ENCODE results near the gene TLCD3A. TPM values are rescaled to one million over a fixed set of nuclear protein-coding genes. Genes with fewer than 3 reads are reported as not detected.

TLCD3A gene
- total and polyA plus RNA-seq, 10 of the 15 experiments (the other 5 are each of a cell fraction or from before 2014, with no cell fraction given): 2.9 to 29.7 (median 17.8) TPM

- Histone ChIP-seq H3K4me3 (no peak overlapping the region), H3K4me1 (ENCODE audit: control insufficient read depth, insufficient read depth, low read length) (no peaks in the 10 kb centered on the region), H3K36me3 (ENCODE audit: control insufficient read depth in 2 of 2, insufficient read depth in 2 of 2, low read length in 1 of 2) (peaks cover 2% of the 10 kb centered on the region in 2 experiments), H3K27me3 (replicated peaks in 1 of 2; ENCODE audit: control insufficient read depth in 2 of 2, insufficient read depth in 2 of 2, low read length in 1 of 2) (no peaks in the 10 kb centered on the region), H4K20me1 (ENCODE audit: control insufficient read depth, insufficient read depth) (no peaks in the 10 kb centered on the region), H3K79me2 (ENCODE audit: control insufficient read depth, insufficient read depth, low read length) (no peaks in the 10 kb centered on the region), H3K27ac (ENCODE audit: control insufficient read depth, insufficient read depth) (no peak overlapping the region), H3K9me3 (replicated peaks; ENCODE audit: control insufficient read depth, insufficient read depth, low read length) (no peaks in the 10 kb centered on the region), H3K9ac (ENCODE audit: control insufficient read depth, insufficient read depth, low read length) (no peak overlapping the region), H2AFZ (ENCODE audit: control insufficient read depth, low read depth, low read length) (no peak overlapping the region), H3K4me2 (ENCODE audit: control insufficient read depth, insufficient read depth) (no peak overlapping the region)
- 97% methylated on average over 9 of the region's 9 CpGs for WGBS (ENCODE audit: insufficient coverage, insufficient replicate concordance, low lambda C conversion rate, missing lambda C conversion rate)
- no peak for ATAC-seq
- TF ChIP-seq, protein P1, sequence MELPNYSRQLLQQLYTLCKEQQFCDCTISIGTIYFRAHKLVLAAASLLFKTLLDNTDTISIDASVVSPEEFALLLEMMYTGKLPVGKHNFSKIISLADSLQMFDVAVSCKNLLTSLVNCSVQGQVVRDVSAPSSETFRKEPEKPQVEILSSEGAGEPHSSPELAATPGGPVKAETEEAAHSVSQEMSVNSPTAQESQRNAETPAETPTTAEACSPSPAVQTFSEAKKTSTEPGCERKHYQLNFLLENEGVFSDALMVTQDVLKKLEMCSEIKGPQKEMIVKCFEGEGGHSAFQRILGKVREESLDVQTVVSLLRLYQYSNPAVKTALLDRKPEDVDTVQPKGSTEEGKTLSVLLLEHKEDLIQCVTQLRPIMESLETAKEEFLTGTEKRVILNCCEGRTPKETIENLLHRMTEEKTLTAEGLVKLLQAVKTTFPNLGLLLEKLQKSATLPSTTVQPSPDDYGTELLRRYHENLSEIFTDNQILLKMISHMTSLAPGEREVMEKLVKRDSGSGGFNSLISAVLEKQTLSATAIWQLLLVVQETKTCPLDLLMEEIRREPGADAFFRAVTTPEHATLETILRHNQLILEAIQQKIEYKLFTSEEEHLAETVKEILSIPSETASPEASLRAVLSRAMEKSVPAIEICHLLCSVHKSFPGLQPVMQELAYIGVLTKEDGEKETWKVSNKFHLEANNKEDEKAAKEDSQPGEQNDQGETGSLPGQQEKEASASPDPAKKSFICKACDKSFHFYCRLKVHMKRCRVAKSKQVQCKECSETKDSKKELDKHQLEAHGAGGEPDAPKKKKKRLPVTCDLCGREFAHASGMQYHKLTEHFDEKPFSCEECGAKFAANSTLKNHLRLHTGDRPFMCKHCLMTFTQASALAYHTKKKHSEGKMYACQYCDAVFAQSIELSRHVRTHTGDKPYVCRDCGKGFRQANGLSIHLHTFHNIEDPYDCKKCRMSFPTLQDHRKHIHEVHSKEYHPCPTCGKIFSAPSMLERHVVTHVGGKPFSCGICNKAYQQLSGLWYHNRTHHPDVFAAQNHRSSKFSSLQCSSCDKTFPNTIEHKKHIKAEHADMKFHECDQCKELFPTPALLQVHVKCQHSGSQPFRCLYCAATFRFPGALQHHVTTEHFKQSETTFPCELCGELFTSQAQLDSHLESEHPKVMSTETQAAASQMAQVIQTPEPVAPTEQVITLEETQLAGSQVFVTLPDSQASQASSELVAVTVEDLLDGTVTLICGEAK (IDR thresholded peaks at IDR 0.05; ENCODE audit: borderline replicate concordance): no peak
- TF ChIP-seq, protein P2, sequence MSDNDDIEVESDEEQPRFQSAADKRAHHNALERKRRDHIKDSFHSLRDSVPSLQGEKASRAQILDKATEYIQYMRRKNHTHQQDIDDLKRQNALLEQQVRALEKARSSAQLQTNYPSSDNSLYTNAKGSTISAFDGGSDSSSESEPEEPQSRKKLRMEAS (IDR thresholded peaks at IDR 0.05; ENCODE audit: low read depth, low read length): no peak
- ChIA-PET RAD21 (ENCODE audit: unreplicated experiment) (no interaction called here), POLR2A (no interaction called here), SMC1A (ENCODE audit: uncharacterized antibody, unreplicated experiment) (interaction anchor here (0.6 kb wide), 1 partner anchor 230 kb away, joined by 4 read pairs; no protein-coding TSS in a partner anchor), CTCF (interaction anchor here (1.3 kb wide), 1 partner anchor 34 kb away, joined by 3 read pairs; no protein-coding TSS in a partner anchor)
- intact Hi-C loops (cut with micrococcal nuclease; ENCODE audit: unreplicated experiment) (no loop called here), in situ Hi-C loops (cut with MboI) (no loop called here)
- FAIRE-seq: no peak
- BruUV-seq (replicated peaks): no TSS peak
- no peak for DNase-seq (ENCODE audit: low read depth, low spot score)
These were observed 28.0 kb downstream of the TLCD3A start for GRCh38 chr17:760371-760770.

DNA sequence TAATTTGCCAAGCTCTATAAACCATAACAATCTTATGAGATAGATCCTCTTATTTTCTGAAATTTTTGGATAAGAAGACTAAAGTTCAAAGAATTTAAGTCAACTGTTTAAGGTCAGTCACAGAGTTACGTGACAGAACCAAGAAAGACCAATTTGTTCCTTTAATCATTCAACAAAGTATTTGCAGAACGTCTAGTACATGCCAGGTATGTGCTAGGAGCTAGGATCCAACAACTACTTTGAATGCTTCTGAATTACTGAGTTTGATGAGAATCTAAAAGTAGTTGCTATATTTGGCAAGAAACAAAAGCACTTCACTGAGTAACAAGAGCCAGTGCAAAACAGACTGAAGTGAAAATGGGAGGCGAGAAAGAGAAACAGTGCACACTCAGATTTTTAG lies 34.7 kb downstream of the TLCD3A start:
- FAIRE-seq (no peak), DNase-seq (ENCODE audit: low read depth, low spot score) (no peak), ATAC-seq (no peak)
- SMC1A ChIA-PET (ENCODE audit: uncharacterized antibody, unreplicated experiment): no interaction called here
- Histone ChIP-seq H3K4me1 (ENCODE audit: control insufficient read depth, insufficient read depth, low read length) (no peaks in the 10 kb centered on the region), H3K36me3 (ENCODE audit: control insufficient read depth in 2 of 2, insufficient read depth in 2 of 2, low read length in 1 of 2) (peaks cover 8 to 20% of the 10 kb centered on the region in 2 experiments), H3K79me2 (ENCODE audit: control insufficient read depth, insufficient read depth, low read length) (no peaks in the 10 kb centered on the region), H3K4me2 (ENCODE audit: control insufficient read depth, insufficient read depth) (no peak overlapping the region), H3K9ac (ENCODE audit: control insufficient read depth, insufficient read depth, low read length) (no peak overlapping the region), H3K9me3 (replicated peaks; ENCODE audit: control insufficient read depth, insufficient read depth, low read length) (no peaks in the 10 kb centered on the region), H3K27me3 (replicated peaks in 1 of 2; ENCODE audit: control insufficient read depth in 2 of 2, insufficient read depth in 2 of 2, low read length in 1 of 2) (no peaks in the 10 kb centered on the region), H3K27ac (ENCODE audit: control insufficient read depth, insufficient read depth) (no peak overlapping the region), H4K20me1 (ENCODE audit: control insufficient read depth, insufficient read depth) (no peaks in the 10 kb centered on the region), H3K4me3 (no peak overlapping the region), H2AFZ (ENCODE audit: control insufficient read depth, low read depth, low read length) (no peak overlapping the region)
- 79% methylated on average over 3 of the region's 3 CpGs for WGBS (ENCODE audit: insufficient coverage, insufficient replicate concordance, low lambda C conversion rate, missing lambda C conversion rate)
- BruUV-seq (replicated peaks): no TSS peak
- in situ Hi-C loops (cut with MboI): no loop called here
- CTCF ChIA-PET: no interaction called here
- POLR2A ChIA-PET: no interaction called here
- RAD21 ChIA-PET (ENCODE audit: unreplicated experiment): no interaction called here
- intact Hi-C loops (cut with micrococcal nuclease; ENCODE audit: unreplicated experiment): no loop called here
- no peak for TF ChIP-seq CTCF (IDR thresholded peaks at IDR 0.05 in 2 of 3, conservative IDR thresholded peaks at IDR 0.05 in 1 of 3; ENCODE audit: control insufficient read depth in 2 of 3, extremely low read depth in 1 of 3, insufficient read depth in 1 of 3, low read depth in 3 of 3, low read length in 3 of 3)
- no peak for TF ChIP-seq FOXK2 (IDR thresholded peaks at IDR 0.05)
- no peak for TF ChIP-seq ZNF622 (IDR thresholded peaks at IDR 0.05)
- TF ChIP-seq HCFC1 (IDR thresholded peaks at IDR 0.05; ENCODE audit: low read length): no peak
- no peak for TF ChIP-seq BCLAF1 (IDR thresholded peaks at IDR 0.05)
- TF ChIP-seq CBX5 (IDR thresholded peaks at IDR 0.05; ENCODE audit: low read depth): no peak
